Spleen (tissue), 7 donors: ENCODE data around the gene SH3RF3.

Experiments used
- CTCF ChIP-seq, 11 experiments: fragments of 200-600 bp in 7 of 11; fragments of 450-650 bp in 4 of 11; sonication (generic) in 4 of 11; IDR thresholded peaks in 8 of 11; conservative IDR thresholded peaks in 3 of 11; 1 replicate in 7 of 11; 2 replicates in 4 of 11; pipeline versions ENCODE4 v1.4.0 to v1.8.0; 2016 to 2021; ENCODE audit warnings: antibody characterized with exemption in 11 of 11, inconsistent platforms in 4 of 11, mild to moderate bottlenecking in 1 of 11
- POLR2A ChIP-seq, 3 donors: fragments of 450-650 bp; IDR thresholded peaks; one replicate each; pipeline ENCODE4 v1.5.1; 2017; ENCODE audit warnings: antibody characterized with exemption in 3 of 3, mild to moderate bottlenecking in 1 of 3
- POLR2AphosphoS5 ChIP-seq, 3 donors: sonication (generic); formaldehyde crosslinking; IDR thresholded peaks; one replicate each; pipeline ENCODE4 v1.5.1; 2017; ENCODE audit warnings: antibody characterized with exemption in 3 of 3
- donor health status: DM: no; HTN: no; CAD: no; lungs with moderate emphysema.
- donor health status: DM: no; HTN: no; CAD: no.
- donor health status: DM: no; HTN: no; CAD: no.

- TF ChIP-seq CTCF (IDR thresholded peaks at IDR 0.05 in 8 of 11, conservative IDR thresholded peaks at IDR 0.05 in 3 of 11) (no peak), POLR2A (IDR thresholded peaks at IDR 0.05) (no peak), POLR2AphosphoS5 (IDR thresholded peaks at IDR 0.05) (no peak)
These were observed 309.9 kb downstream of the SH3RF3 start for GRCh38 chr2:109438773-109439389.
